K562 (cell line): ENCODE results near the gene TOM1L2. TPM values are rescaled to one million over a fixed set of nuclear protein-coding genes. Genes with fewer than 3 reads are reported as not detected.
A peak's percentile ranks its signal among the peaks of the same experiment; 100 is the strongest.

ENCODE experiments used
- ATAC-seq: fragments of 200-7000 bp; cut with Tn5 transposase; 3 replicates; pipeline ENCODE4 v1.9.1; 2020; ENCODE audit warnings: moderate library complexity
- BruUV-seq: library from RNA; stranded (reverse); fragments of 400-500 nt; replicated peaks from 2 replicates; lab custom pipeline; 2021; lab: Mats Ljungman, UMichigan
- CTCF ChIA-PET: fragments of 300-600 bp; formaldehyde crosslinking; extraction: SDS; loops from one replicate; lab custom pipeline; 2021; ENCODE audit warnings: low intra/inter-chr PET ratio; lab: Yijun Ruan, JAX
- POLR2A ChIA-PET: fragments of 300-600, 350-650 bp; sonication (Branson Sonifier 250); formaldehyde crosslinking; extraction: SDS; loops from one replicate; lab custom pipeline; 2021; ENCODE audit warnings: antibody characterized with exemption, inconsistent platforms; lab: Yijun Ruan, JAX
- DNase-seq, 4 experiments: peaks; one replicate each; pipeline versions ENCODE4 v3.0.0 to v3.0.0-alpha.2; 2011 to 2018; ENCODE audit warnings: low spot score in 3 of 4, mixed read lengths in 3 of 4; ENCODE audit errors: extremely low read depth in 1 of 4
- FAIRE-seq: peaks from 2 replicates; lab custom pipeline; 2011; peaks lifted over from hg19 to GRCh38; lab: Jason Lieb, UNC
- H2AFZ ChIP-seq: 2 replicates; pipeline ENCODE4 v1.6.0; 2011; ENCODE audit warnings: low read depth, low read length, control low read depth, inconsistent platforms
- H3K27ac ChIP-seq: fragments of 200-600 bp; 3 replicates; pipeline ENCODE4 v1.8.0; 2011; ENCODE audit warnings: low read depth, mild to moderate bottlenecking, control low read depth, inconsistent platforms, low read length, moderate library complexity, mixed read lengths; ENCODE audit errors: extremely low read depth
- H3K27me3 ChIP-seq, 2 experiments: fragments of 300-600 bp in 1 of 2; 2 replicates in 1 of 2; 3 replicates in 1 of 2; pipeline versions ENCODE4 v1.6.0 to v1.8.0; 2011; ENCODE audit warnings: inconsistent platforms in 2 of 2, low read length in 2 of 2, mild to moderate bottlenecking in 1 of 2, mixed read lengths in 1 of 2, moderate library complexity in 1 of 2; ENCODE audit not compliant: control insufficient read depth in 2 of 2, insufficient read depth in 2 of 2
- H3K36me3 ChIP-seq: fragments of 300-600 bp; 3 replicates; pipeline ENCODE4 v1.8.0; 2011; ENCODE audit warnings: mild to moderate bottlenecking, low read length, inconsistent platforms; ENCODE audit not compliant: control insufficient read depth, insufficient read depth
- H3K4me1 ChIP-seq, 2 experiments: fragments of 200-600 bp in 1 of 2; replicated peaks in 1 of 2; 2 replicates in 1 of 2; 3 replicates in 1 of 2; pipeline versions ENCODE4 v1.5.1 to v1.8.0; 2011; ENCODE audit warnings: inconsistent platforms in 2 of 2, low read length in 2 of 2, mild to moderate bottlenecking in 1 of 2, mixed read lengths in 1 of 2, moderate library complexity in 1 of 2; ENCODE audit not compliant: control insufficient read depth in 2 of 2, insufficient read depth in 2 of 2
- H3K4me2 ChIP-seq: 2 replicates; pipeline ENCODE4 v1.6.1; 2011; ENCODE audit warnings: low read length, control low read depth, inconsistent platforms, mixed read lengths; ENCODE audit not compliant: insufficient read depth
- H3K4me3 ChIP-seq: fragments of 200-600 bp; sonication (generic), shearing (Covaris generic); 2 replicates; pipeline ENCODE4 v1.5.1; 2016; ENCODE audit warnings: control low read depth, inconsistent platforms
- H3K79me2 ChIP-seq: fragments of 200-600 bp; 3 replicates; pipeline ENCODE4 v1.8.0; 2011; ENCODE audit warnings: low read length, inconsistent platforms; ENCODE audit not compliant: control insufficient read depth, insufficient read depth
- H3K9ac ChIP-seq, 2 experiments: 2 replicates each; pipeline versions ENCODE4 v1.6.0 to v1.6.1; 2011; ENCODE audit warnings: low read depth in 2 of 2, low read length in 2 of 2, control low read depth in 1 of 2, inconsistent platforms in 1 of 2, mild to moderate bottlenecking in 1 of 2, mixed read lengths in 1 of 2; ENCODE audit not compliant: insufficient read depth in 1 of 2
- H3K9me1 ChIP-seq: one replicate; pipeline ENCODE4 v1.6.0; 2011; ENCODE audit warnings: inconsistent platforms, mild to moderate bottlenecking, low read length, moderate library complexity; ENCODE audit not compliant: control insufficient read depth, insufficient read depth
- H3K9me3 ChIP-seq: replicated peaks from 2 replicates; pipeline ENCODE4 v1.5.1; 2011; ENCODE audit warnings: low read depth, low read length, inconsistent platforms; ENCODE audit not compliant: control insufficient read depth, insufficient read depth
- H4K20me1 ChIP-seq: replicated peaks from 2 replicates; pipeline ENCODE4 v1.6.1; 2011; ENCODE audit warnings: low read length, inconsistent platforms, mixed read lengths; ENCODE audit not compliant: control insufficient read depth, insufficient read depth
- HDAC8 ChIP-seq: fragments of 450-650 bp; IDR thresholded peaks from 2 replicates; pipeline ENCODE4 v1.6.1; 2016; ENCODE audit warnings: mild to moderate bottlenecking, missing genetic modification characterization, moderate library complexity, missing compliant biosample characterization
- KHSRP ChIP-seq: fragments of 450-650 bp; IDR thresholded peaks from 2 replicates; pipeline ENCODE4 v1.6.1; 2017
- NFRKB ChIP-seq: fragments of 450-650 bp; IDR thresholded peaks from 2 replicates; pipeline ENCODE4 v1.6.1; 2016; ENCODE audit warnings: low read depth
- PML ChIP-seq: IDR thresholded peaks from 2 replicates; pipeline ENCODE4 v1.6.1; 2012; ENCODE audit warnings: low read length, inconsistent platforms
- POLR2A ChIP-seq: fragments of 450-650 bp; conservative IDR thresholded peaks from 2 replicates; pipeline ENCODE4 v1.6.1; 2016
- POLR2AphosphoS2 ChIP-seq: IDR thresholded peaks from 2 replicates; pipeline ENCODE4 v1.6.1; 2012; ENCODE audit warnings: low read length, improper control_type of control experiment
- SAFB2 ChIP-seq: fragments of 200-400 bp; formaldehyde crosslinking; IDR thresholded peaks from 2 replicates; pipeline ENCODE4 v1.6.1; 2018; ENCODE audit warnings: borderline replicate concordance, low read length, low read depth, moderate library complexity; ENCODE audit not compliant: severe bottlenecking
- SUPT5H ChIP-seq: fragments of 450-650 bp; IDR thresholded peaks from 2 replicates; pipeline ENCODE4 v1.6.1; 2016
- WGBS: fragments of 100-300 bp; shearing (Covaris generic); methylation state at CpG from one replicate; pipeline ENCODE4 v1.1.6; 2016; ENCODE audit warnings: low coverage, mixed read lengths; ENCODE audit not compliant: insufficient coverage; ENCODE audit errors: missing lambda C conversion rate; 5-methylcytosine and 5-hydroxymethylcytosine counted together
- in situ Hi-C: fragments of 300-500 bp; cut with MboI; formaldehyde crosslinking; loops from 4 replicates; pipeline ENCODE4 v1.15.0; 2018; ENCODE audit warnings: inconsistent platforms, mixed read lengths
- intact Hi-C: fragments of 100-400 bp; cut with micrococcal nuclease; formaldehyde crosslinking; loops from 2 replicates; pipeline ENCODE4 v1.14.2; 2022
- polyA plus RNA-seq, 8 experiments: library from polyadenylated mRNA; depleted of rRNA in 4 of 8; stranded (reverse) in 5 of 8; unstranded in 3 of 8; fragments of >200 nt; fragmentation: Nextera tagmentation in 2 of 8; fragmentation: Illumina TruSeq in 1 of 8; extraction: Ambion mirVana in 2 of 8; extraction: Trizol in 1 of 8; gene quantifications; 2 replicates each; pipeline versions ENCODE4 v1.2.1 to v1.2.3, GENCODE V29; 2011 to 2014; ENCODE audit warnings: inconsistent platforms in 1 of 8, missing spikeins in 1 of 8
- total RNA-seq, 7 experiments: library from RNA; depleted of rRNA in 6 of 7; stranded (reverse); fragments of >200 nt in 6 of 7; fragmentation: Illumina TruSeq in 2 of 7; extraction: Trizol in 2 of 7; gene quantifications; 2 replicates each; pipeline versions ENCODE4 v1.2.1 to v1.2.3, GENCODE V29; 2011 to 2021; ENCODE audit warnings: low replicate concordance in 1 of 7
- TF ChIP-seq, protein P1 (sequence below): fragments of 450-650 bp; formaldehyde crosslinking; conservative IDR thresholded peaks from 2 replicates; pipeline ENCODE4 v1.4.0; 2022; ENCODE audit warnings: mild to moderate bottlenecking, missing genetic modification characterization
- TF ChIP-seq, protein P2 (sequence below): fragments of 250-450 bp; sonication (Bioruptor Pico); IDR thresholded peaks from 2 replicates; pipeline ENCODE4 v1.4.0; 2020; ENCODE audit warnings: mild to moderate bottlenecking, moderate library complexity
- TF ChIP-seq, protein P3 (sequence below): sonication (generic); formaldehyde crosslinking; IDR thresholded peaks from 2 replicates; pipeline ENCODE4 v1.8.0; 2023; ENCODE audit warnings: mild to moderate bottlenecking, missing genetic modification reagents

Gene TOM1L2
- total and polyA plus RNA-seq, 9 of the 15 experiments (the other 6 are each of a cell fraction or from before 2014, with no cell fraction given) = 0.07 to 6.0 (median 2.5) TPM

DNA sequence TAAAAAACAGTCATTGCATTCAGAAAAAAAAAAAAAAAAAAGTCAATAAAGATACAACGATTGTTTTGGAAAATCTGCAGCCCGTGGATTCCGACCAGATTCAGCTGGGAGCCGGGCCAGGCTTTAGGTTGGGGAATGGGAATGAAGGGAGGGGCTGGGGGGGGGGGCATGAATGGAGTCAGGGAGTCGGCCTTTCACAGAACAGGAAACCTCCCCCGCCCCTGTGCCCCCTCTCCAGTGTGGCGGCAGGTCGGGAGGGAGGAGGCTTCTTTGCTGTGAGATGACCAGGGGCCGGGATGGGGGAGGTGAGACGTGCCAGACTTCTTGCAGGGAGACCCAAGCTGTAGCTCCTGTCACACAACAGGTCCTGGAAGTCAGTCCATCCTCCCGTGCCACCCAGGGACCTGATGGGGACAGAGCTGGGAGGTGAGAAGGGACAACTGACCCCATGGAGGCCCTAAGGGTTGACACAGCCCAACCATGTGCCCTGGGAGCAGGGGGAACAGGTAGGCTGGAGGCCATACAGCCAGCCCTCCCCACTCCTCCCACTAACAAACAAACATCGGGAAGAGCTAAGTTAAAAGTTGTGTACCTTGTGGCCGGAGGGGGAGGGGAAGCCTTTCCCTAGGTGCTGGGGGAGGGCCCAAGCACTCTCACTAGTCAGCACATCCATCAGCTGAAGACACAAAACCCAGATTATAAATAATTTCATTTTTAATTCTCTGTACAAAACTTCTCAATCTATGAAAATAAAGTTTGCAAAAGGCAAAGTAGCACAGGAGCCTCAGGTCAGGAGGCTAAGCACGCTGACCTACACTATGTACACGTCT is 160.6 kb downstream of the TOM1L2 start:
- ChIA-PET POLR2A (interaction anchor here (0.6 to 1.7 kb wide), 6 partner anchors 9 to 139 kb away, joined by 3 to 7 read pairs (median 4); no protein-coding TSS in a partner anchor), CTCF (interaction anchor here (2.9 kb wide), 1 partner anchor 49 kb away, joined by 24 read pairs; no protein-coding TSS in a partner anchor)
- in situ Hi-C loops (no loop called here), intact Hi-C loops (loop anchor here (1.0 kb wide), 1 partner anchor 49 kb away; no protein-coding TSS in a partner anchor)
- Histone ChIP-seq H4K20me1 (peaks cover 6% of the 10 kb centered on the region), H3K9me1 (no peaks in the 10 kb centered on the region), H3K4me1 (peaks cover 6 to 80% of the 10 kb centered on the region in 2 experiments; a peak in 4 of 5 replicates), H3K9me3 (no peaks in the 10 kb centered on the region), H3K27me3 (no peaks in the 10 kb centered on the region), H3K4me2 (no peak overlapping the region), H3K79me2 (peaks cover 3% of the 10 kb centered on the region; the same call in 1 of the 3 replicates), H3K27ac (peak overlapping the region; percentile 71; the same call in 2 of the 3 replicates), H3K9ac (no peak overlapping the region), H2AFZ (no peak overlapping the region), H3K4me3 (no peak overlapping the region), H3K36me3 (peaks cover 62% of the 10 kb centered on the region; the same call in 2 of the 3 replicates)
- DNase-seq (peak in 2 of 4 experiments; percentile 23 to 31), ATAC-seq (peak; percentile 5; the same call in 2 of the 3 replicates), FAIRE-seq (no peak)
- BruUV-seq = no TSS peak
- 78% methylated on average over 9 of the region's 15 CpGs for WGBS
- TF ChIP-seq, protein P1, sequence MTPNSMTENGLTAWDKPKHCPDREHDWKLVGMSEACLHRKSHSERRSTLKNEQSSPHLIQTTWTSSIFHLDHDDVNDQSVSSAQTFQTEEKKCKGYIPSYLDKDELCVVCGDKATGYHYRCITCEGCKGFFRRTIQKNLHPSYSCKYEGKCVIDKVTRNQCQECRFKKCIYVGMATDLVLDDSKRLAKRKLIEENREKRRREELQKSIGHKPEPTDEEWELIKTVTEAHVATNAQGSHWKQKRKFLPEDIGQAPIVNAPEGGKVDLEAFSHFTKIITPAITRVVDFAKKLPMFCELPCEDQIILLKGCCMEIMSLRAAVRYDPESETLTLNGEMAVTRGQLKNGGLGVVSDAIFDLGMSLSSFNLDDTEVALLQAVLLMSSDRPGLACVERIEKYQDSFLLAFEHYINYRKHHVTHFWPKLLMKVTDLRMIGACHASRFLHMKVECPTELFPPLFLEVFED (CRISPR knock-in tag) = 0 out of 2 replicates have a peak, but pooled peaks have one; percentile 6
- peak; percentile 40; the same call in 1 of the 2 replicates for TF ChIP-seq POLR2A
- TF ChIP-seq, protein P2, sequence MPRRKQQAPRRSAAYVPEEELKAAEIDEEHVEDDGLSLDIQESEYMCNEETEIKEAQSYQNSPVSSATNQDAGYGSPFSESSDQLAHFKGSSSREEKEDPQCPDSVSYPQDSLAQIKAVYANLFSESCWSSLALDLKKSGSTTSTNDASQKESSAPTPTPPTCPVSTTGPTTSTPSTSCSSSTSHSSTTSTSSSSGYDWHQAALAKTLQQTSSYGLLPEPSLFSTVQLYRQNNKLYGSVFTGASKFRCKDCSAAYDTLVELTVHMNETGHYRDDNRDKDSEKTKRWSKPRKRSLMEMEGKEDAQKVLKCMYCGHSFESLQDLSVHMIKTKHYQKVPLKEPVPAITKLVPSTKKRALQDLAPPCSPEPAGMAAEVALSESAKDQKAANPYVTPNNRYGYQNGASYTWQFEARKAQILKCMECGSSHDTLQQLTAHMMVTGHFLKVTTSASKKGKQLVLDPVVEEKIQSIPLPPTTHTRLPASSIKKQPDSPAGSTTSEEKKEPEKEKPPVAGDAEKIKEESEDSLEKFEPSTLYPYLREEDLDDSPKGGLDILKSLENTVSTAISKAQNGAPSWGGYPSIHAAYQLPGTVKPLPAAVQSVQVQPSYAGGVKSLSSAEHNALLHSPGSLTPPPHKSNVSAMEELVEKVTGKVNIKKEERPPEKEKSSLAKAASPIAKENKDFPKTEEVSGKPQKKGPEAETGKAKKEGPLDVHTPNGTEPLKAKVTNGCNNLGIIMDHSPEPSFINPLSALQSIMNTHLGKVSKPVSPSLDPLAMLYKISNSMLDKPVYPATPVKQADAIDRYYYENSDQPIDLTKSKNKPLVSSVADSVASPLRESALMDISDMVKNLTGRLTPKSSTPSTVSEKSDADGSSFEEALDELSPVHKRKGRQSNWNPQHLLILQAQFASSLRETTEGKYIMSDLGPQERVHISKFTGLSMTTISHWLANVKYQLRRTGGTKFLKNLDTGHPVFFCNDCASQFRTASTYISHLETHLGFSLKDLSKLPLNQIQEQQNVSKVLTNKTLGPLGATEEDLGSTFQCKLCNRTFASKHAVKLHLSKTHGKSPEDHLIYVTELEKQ (CRISPR knock-in tag) = no peak
- TF ChIP-seq POLR2AphosphoS2 = peak; percentile 42; the same call in 1 of the 2 replicates
- TF ChIP-seq KHSRP = no peak
- no peak for TF ChIP-seq NFRKB
- no peak for TF ChIP-seq HDAC8 (tag)
- peak; percentile 20; the same call in 1 of the 2 replicates for TF ChIP-seq SUPT5H
- no peak for TF ChIP-seq PML
- TF ChIP-seq, protein P3, sequence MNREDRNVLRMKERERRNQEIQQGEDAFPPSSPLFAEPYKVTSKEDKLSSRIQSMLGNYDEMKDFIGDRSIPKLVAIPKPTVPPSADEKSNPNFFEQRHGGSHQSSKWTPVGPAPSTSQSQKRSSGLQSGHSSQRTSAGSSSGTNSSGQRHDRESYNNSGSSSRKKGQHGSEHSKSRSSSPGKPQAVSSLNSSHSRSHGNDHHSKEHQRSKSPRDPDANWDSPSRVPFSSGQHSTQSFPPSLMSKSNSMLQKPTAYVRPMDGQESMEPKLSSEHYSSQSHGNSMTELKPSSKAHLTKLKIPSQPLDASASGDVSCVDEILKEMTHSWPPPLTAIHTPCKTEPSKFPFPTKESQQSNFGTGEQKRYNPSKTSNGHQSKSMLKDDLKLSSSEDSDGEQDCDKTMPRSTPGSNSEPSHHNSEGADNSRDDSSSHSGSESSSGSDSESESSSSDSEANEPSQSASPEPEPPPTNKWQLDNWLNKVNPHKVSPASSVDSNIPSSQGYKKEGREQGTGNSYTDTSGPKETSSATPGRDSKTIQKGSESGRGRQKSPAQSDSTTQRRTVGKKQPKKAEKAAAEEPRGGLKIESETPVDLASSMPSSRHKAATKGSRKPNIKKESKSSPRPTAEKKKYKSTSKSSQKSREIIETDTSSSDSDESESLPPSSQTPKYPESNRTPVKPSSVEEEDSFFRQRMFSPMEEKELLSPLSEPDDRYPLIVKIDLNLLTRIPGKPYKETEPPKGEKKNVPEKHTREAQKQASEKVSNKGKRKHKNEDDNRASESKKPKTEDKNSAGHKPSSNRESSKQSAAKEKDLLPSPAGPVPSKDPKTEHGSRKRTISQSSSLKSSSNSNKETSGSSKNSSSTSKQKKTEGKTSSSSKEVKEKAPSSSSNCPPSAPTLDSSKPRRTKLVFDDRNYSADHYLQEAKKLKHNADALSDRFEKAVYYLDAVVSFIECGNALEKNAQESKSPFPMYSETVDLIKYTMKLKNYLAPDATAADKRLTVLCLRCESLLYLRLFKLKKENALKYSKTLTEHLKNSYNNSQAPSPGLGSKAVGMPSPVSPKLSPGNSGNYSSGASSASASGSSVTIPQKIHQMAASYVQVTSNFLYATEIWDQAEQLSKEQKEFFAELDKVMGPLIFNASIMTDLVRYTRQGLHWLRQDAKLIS (CRISPR knock-in tag) = 0 out of 2 replicates have a peak, but pooled peaks have one; percentile 11
- no peak for TF ChIP-seq SAFB2
